Peyer's patch (tissue), 4 donors: Measurements from ENCODE around the gene OBP2B. TPM values are rescaled to one million over a fixed set of nuclear protein-coding genes. Genes with fewer than 3 reads are reported as not detected.

ENCODE experiments used
- DNase-seq, 3 donors: peaks; one replicate each; pipeline ENCODE4 v3.0.0-alpha.2; 2017 to 2019
- H3K27ac ChIP-seq, 4 donors: fragments of 200-600 bp; sonication (generic); one replicate each; pipeline ENCODE4 v1.5.1; 2016 to 2019
- H3K27me3 ChIP-seq, 2 donors: fragments of 200-600 bp; sonication (generic); one replicate each; pipeline ENCODE4 v1.5.1; 2019
- H3K36me3 ChIP-seq, 3 donors: fragments of 200-600 bp; sonication (generic); one replicate each; pipeline ENCODE4 v1.5.1; 2016 to 2019
- H3K4me1 ChIP-seq, 4 donors: fragments of 200-600 bp; sonication (generic); one replicate each; pipeline ENCODE4 v1.5.1; 2016 to 2019
- H3K4me3 ChIP-seq, 4 donors: fragments of 200-600 bp; sonication (generic); 1 replicate in 3 of 4; 2 replicates in 1 of 4; pipeline ENCODE4 v1.5.1; 2016 to 2019; ENCODE audit warnings: mild to moderate bottlenecking in 1 of 4
- H3K9me3 ChIP-seq, 4 donors: fragments of 200-600 bp; sonication (generic); one replicate each; pipeline ENCODE4 v1.5.1; 2016 to 2019; ENCODE audit warnings: mild to moderate bottlenecking in 1 of 4
- CTCF ChIP-seq, 6 experiments: fragments of 450-650 bp in 4 of 6; fragments of 200-600 bp in 2 of 6; sonication (generic) in 1 of 6; IDR thresholded peaks; one replicate each; pipeline ENCODE4 v1.5.1; 2017 to 2019; ENCODE audit warnings: antibody characterized with exemption in 6 of 6, mild to moderate bottlenecking in 3 of 6, moderate library complexity in 1 of 6
- POLR2A ChIP-seq, 2 donors: fragments of 450-650 bp; IDR thresholded peaks; one replicate each; pipeline ENCODE4 v1.5.1; 2017; ENCODE audit warnings: antibody characterized with exemption in 2 of 2, mild to moderate bottlenecking in 2 of 2, moderate library complexity in 2 of 2
- total RNA-seq, 4 donors: library from RNA; depleted of rRNA; stranded (reverse); fragments of >200 nt; gene quantifications; one replicate each; pipeline ENCODE4 v1.1.0, GENCODE V29; 2016

Gene OBP2B
- total RNA-seq, 4 donors from 2014 or later = not detected

- H3K4me1 ChIP-seq = no peaks in the 10 kb centered on the region
- TF ChIP-seq CTCF (IDR thresholded peaks at IDR 0.05) (no peak), POLR2A (IDR thresholded peaks at IDR 0.05) (no peak)
- H3K4me3 ChIP-seq = no peak overlapping the region
- DNase-seq = no peak
- H3K27me3 ChIP-seq = no peaks in the 10 kb centered on the region
- no peaks in the 10 kb centered on the region for H3K36me3 ChIP-seq
- H3K9me3 ChIP-seq = no peaks in the 10 kb centered on the region
- H3K27ac ChIP-seq = no peak overlapping the region
Observed at GRCh38 chr9:133195029-133195428, 14.0 kb downstream of the OBP2B start.

GRCh38 chr9:133194597-133194996 is 14.5 kb downstream of the OBP2B start:
- no peak for DNase-seq
- TF ChIP-seq CTCF (IDR thresholded peaks at IDR 0.05) = no peak
- no peak for TF ChIP-seq POLR2A (IDR thresholded peaks at IDR 0.05)
- H3K36me3 ChIP-seq = no peaks in the 10 kb centered on the region
- no peak overlapping the region for H3K27ac ChIP-seq
- no peaks in the 10 kb centered on the region for H3K9me3 ChIP-seq
- H3K4me1 ChIP-seq = no peaks in the 10 kb centered on the region
- H3K27me3 ChIP-seq = no peaks in the 10 kb centered on the region
- no peak overlapping the region for H3K4me3 ChIP-seq

GRCh38 chr9:133191989-133192388 is 17.1 kb downstream of the OBP2B start:
- Histone ChIP-seq H3K9me3 (no peaks in the 10 kb centered on the region), H3K4me3 (no peak overlapping the region), H3K4me1 (no peaks in the 10 kb centered on the region), H3K27ac (no peak overlapping the region), H3K36me3 (no peaks in the 10 kb centered on the region), H3K27me3 (no peaks in the 10 kb centered on the region)
- no peak for DNase-seq
- TF ChIP-seq POLR2A (IDR thresholded peaks at IDR 0.05) = no peak
- no peak for TF ChIP-seq CTCF (IDR thresholded peaks at IDR 0.05)

GRCh38 chr9:133189826-133190225 is 19.2 kb downstream of the OBP2B start:
- H3K27me3 ChIP-seq = no peaks in the 10 kb centered on the region
- no peak overlapping the region for H3K27ac ChIP-seq
- no peaks in the 10 kb centered on the region for H3K9me3 ChIP-seq
- DNase-seq = no peak
- TF ChIP-seq POLR2A (IDR thresholded peaks at IDR 0.05) (no peak), CTCF (IDR thresholded peaks at IDR 0.05) (no peak)
- H3K36me3 ChIP-seq = no peaks in the 10 kb centered on the region
- H3K4me1 ChIP-seq = peaks cover 0 to 6% (median 0%) of the 10 kb centered on the region in 4 donors
- H3K4me3 ChIP-seq = no peak overlapping the region

- Histone ChIP-seq H3K4me1 (peaks cover 0 to 6% (median 0%) of the 10 kb centered on the region in 4 donors), H3K27ac (no peak overlapping the region), H3K27me3 (no peaks in the 10 kb centered on the region), H3K36me3 (no peaks in the 10 kb centered on the region), H3K9me3 (no peaks in the 10 kb centered on the region), H3K4me3 (no peak overlapping the region)
- TF ChIP-seq POLR2A (IDR thresholded peaks at IDR 0.05) (no peak), CTCF (IDR thresholded peaks at IDR 0.05) (no peak)
- no peak for DNase-seq
Observed at GRCh38 chr9:133188843-133189180, 20.2 kb downstream of the OBP2B start.
